ENCODE results near the gene COL6A3. TPM values are rescaled to one million over a fixed set of nuclear protein-coding genes. Genes with fewer than 3 reads are reported as not detected.

Gene COL6A3
- polyA plus RNA-seq, 6 donors from 2014 or later = not detected

DNA sequence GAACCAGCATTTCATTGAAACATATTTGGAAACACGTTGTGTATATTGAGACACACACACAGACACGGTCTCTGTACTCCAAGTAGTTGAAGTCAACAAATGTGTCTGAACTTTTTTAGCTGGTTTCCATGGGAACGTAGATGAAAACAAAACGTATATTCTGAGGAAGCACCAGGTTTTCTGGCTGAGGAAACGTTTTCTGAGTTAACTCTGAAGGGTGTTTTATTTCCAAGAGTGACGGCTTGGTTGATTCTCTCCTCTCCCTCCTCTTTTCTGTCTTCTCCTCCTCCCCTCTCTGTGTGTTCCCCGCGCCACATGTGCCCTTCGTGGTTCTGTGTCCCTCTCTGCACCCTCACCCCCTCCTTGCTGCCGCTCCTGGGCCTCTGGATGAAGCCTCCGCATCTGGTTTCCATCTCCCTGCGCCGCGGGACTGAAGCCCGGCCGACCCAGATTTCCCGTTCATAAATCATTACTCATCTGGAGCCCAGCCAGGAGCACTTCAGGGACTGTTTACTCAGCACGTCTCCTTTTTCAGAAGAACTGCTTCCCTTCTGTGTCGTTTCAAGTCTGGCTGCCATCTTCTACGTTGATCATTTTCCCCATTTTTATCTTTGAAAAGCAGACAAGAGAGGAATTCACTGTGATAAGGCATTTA lies 122.7 kb downstream of the COL6A3 start:
- Mint-ChIP-seq H3K4me1 (peaks cover 5 to 6% (median 5%) of the 10 kb centered on the region in 3 donors), H3K9me3 (peaks cover 2 to 38% (median 9%) of the 10 kb centered on the region in 7 donors), H3K4me3 (peak overlapping the region in 3 of 8 donors; percentile 13 to 67 (median 55)), H3K36me3 (no peaks in the 10 kb centered on the region), H3K27ac (no peak overlapping the region), H3K27me3 (peaks cover 37 to 48% (median 44%) of the 10 kb centered on the region in 3 donors)
- ATAC-seq (ENCODE audit: low read depth in 2 of 2) (no peak), DNase-seq (no peak)

DNA sequence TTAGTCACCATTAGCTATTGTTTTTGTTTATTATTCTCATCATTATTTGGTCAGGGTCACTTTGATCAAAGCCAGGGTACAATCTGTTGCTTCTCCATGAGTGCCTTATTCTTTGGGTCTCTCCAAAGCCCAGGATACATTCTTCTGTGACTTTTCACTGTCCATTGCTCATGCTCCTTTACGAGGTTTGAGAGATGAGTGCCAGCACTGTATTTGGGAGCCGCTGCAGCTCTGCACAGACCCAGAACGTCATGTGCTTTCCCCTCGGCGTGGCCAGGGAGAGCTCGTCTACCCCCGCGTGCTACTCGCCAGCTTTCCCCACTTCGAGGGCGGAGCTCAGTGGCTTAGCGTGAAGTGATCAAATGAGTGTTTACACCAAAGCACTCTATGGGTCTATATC lies 123.7 kb downstream of the COL6A3 start:
- Mint-ChIP-seq H3K4me1 (peaks cover 5 to 6% (median 5%) of the 10 kb centered on the region in 3 donors), H3K27me3 (peaks cover 33 to 44% (median 44%) of the 10 kb centered on the region in 3 donors), H3K4me3 (no peak overlapping the region), H3K27ac (no peak overlapping the region), H3K9me3 (peaks cover 2 to 34% (median 9%) of the 10 kb centered on the region in 7 donors), H3K36me3 (no peaks in the 10 kb centered on the region)
- ATAC-seq (ENCODE audit: low read depth in 2 of 2) = no peak
- no peak for DNase-seq

DNA sequence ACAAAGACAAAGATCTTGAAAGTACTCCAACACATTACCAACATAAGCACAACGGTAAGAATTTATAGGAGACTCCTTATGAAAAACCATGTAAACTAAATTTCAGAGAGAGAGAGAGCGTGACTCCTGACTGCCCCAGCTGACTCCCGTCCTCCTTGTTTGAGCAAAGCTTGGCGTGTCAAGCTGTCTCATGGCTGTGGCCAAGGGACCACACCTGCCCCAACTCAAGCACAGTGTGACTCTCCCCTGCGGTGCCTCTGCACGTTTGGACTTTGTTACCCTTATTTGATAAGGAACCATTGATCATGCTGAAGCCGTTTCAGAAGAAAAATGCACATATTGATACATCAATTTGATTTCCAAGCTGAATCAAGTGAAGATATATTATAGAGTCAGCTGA lies 124.8 kb downstream of the COL6A3 start:
- ATAC-seq (ENCODE audit: low read depth in 2 of 2) = no peak
- Mint-ChIP-seq H3K27ac (no peak overlapping the region), H3K36me3 (no peaks in the 10 kb centered on the region), H3K9me3 (peaks cover 2 to 24% (median 5%) of the 10 kb centered on the region in 7 donors), H3K4me3 (no peak overlapping the region), H3K27me3 (peaks cover 30 to 36% (median 33%) of the 10 kb centered on the region in 3 donors), H3K4me1 (peaks cover 5 to 6% (median 5%) of the 10 kb centered on the region in 3 donors)
- no peak for DNase-seq

DNA sequence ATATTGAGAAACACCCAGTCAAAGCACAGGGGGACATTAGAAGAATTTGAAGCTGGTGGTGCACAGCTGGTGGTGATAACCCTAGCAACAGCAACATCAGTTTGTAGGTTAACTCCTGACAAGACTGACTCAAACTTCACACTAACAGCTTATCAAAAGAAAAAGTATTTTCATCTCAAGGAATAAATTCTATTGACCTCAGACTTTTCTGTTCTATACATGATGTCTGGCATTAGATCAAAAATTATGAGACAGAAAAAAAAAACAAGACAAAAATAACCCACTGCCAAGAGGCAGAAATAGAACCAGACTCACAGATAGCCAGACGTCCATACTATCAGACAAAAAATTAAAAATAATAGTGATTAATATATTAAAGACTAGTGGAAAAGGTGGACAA lies 126.1 kb downstream of the COL6A3 start:
- no peak for ATAC-seq (ENCODE audit: low read depth in 2 of 2)
- Mint-ChIP-seq H3K27ac (no peak overlapping the region), H3K36me3 (no peaks in the 10 kb centered on the region), H3K4me3 (no peak overlapping the region), H3K4me1 (peaks cover 5 to 6% (median 5%) of the 10 kb centered on the region in 3 donors), H3K9me3 (peaks cover 0 to 16% (median 7%) of the 10 kb centered on the region in 7 donors), H3K27me3 (peaks cover 28 to 32% (median 30%) of the 10 kb centered on the region in 3 donors)
- no peak for DNase-seq

DNA sequence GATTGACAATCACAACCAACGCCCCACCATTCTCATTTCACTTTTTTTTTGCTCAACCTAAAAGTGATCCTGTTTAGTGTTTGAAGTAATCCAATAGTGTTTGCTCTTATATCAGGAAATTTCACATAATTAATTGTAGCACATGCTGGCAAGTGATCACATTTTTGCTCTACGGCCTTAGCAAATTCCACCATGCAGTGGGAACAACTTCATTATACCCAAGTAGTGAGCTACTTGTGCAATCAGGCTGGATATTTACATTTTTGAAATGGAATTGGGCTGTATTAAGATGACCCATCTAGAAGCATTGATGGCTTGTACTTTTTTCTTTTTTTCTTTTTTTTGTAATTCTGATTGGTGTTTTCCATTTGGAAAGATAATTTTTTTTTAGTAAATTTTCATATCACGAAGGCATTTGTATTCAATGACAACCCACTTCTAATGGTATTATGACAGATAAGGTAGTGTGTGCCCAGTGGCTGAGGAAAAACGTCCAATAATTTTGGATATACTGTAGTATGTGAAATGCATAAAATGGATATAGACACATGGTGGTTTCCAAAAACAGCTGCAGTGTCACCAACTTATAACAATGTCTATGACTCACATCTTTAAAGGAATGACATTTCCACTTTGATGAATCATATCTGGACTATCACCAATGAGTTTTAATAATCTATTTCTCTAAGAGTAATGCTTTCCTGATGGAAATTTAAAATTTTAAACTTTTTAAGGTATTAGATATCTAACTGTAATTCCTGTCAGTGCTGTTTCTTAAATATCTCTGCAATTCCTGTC lies 130.6 kb downstream of the COL6A3 start:
- H3K4me3 Mint-ChIP-seq = no peak overlapping the region
- no peaks in the 10 kb centered on the region for H3K4me1 Mint-ChIP-seq
- peaks cover 2 to 6% (median 3%) of the 10 kb centered on the region in 7 donors for H3K9me3 Mint-ChIP-seq
- DNase-seq = no peak
- H3K27me3 Mint-ChIP-seq = peaks cover 1 to 6% (median 5%) of the 10 kb centered on the region in 3 donors
- no peaks in the 10 kb centered on the region for H3K36me3 Mint-ChIP-seq
- no peak overlapping the region for H3K27ac Mint-ChIP-seq
- no peak for ATAC-seq (ENCODE audit: low read depth in 2 of 2)

DNA sequence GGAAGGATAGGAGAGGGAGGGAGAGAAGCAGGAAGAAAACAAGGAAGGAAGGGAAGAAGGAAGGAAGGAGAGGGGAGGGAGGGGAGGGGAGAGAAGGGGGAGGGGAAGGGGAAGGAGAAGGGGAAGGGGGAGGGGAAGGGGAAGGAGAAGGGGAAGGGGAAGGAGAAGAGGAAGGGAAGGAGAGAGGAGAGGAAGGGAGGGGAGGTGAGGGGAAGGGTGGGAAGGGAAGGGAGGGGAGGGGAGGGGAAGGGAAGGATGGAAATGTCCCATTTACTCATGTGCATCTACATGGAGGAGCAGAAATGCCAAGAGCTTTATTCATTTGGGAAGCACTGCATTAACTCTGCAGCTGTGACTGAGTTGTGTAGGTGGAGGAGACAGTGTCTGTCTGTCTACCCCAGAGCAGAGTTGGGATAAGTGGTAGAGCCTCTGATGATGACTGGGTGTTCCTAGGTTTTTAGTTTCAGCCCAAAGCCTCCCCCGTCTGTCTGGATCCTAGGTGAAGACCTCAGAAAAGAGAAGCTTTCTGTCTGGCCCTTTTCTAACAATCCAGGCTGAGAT lies 131.3 kb downstream of the COL6A3 start:
- Mint-ChIP-seq H3K27me3 (peaks cover 0 to 4% (median 3%) of the 10 kb centered on the region in 3 donors), H3K4me1 (no peaks in the 10 kb centered on the region), H3K36me3 (no peaks in the 10 kb centered on the region), H3K27ac (no peak overlapping the region), H3K9me3 (peaks cover 2 to 6% (median 3%) of the 10 kb centered on the region in 7 donors), H3K4me3 (no peak overlapping the region)
- DNase-seq (no peak), ATAC-seq (ENCODE audit: low read depth in 2 of 2) (no peak)

DNA sequence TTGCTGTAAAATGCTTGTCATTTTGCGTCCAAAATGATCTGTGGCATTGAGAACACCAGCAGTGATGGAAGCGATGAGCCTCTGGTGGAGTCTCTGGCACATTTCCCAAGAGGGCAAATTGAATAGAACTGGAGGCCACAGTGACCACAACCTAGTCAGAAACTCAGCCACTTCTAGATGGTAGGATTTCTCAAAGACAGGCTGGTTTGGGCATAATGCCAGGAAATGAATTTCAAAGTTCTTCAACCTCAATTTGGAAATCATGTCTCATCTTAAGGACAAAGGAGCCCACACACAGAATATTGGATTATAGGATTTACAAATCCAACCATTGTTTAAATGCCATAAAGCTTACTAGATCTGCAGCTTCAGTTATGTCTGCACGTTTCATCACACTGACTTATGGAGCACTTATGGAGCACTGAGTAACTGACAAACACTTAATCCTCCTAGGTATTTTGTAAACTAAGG lies 132.1 kb downstream of the COL6A3 start:
- Mint-ChIP-seq H3K27me3 (peaks cover 0 to 2% (median 0%) of the 10 kb centered on the region in 3 donors), H3K27ac (no peak overlapping the region), H3K36me3 (no peaks in the 10 kb centered on the region), H3K9me3 (peaks cover 0 to 5% (median 2%) of the 10 kb centered on the region in 7 donors), H3K4me1 (no peaks in the 10 kb centered on the region), H3K4me3 (no peak overlapping the region)
- ATAC-seq (ENCODE audit: low read depth in 2 of 2) = no peak
- no peak for DNase-seq

DNA sequence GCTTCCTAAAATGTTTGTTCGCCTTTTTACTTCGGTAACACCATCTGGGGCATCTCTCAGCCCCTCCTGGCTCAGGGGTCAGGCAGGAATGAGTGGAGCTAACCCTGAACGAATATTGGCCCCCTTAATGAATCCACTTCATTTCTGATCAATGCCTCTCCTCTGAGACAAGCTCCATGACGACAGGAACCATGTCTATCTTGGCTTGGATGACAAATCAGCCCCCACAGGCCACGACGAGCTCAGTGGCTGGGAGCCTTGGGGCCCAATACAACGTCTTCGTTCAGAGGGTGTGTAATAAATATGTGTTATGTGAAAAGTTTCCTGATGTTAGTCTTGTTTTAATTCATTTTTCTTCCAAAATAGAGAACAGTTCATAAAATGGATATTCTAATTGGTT lies 133.0 kb downstream of the COL6A3 start:
- ATAC-seq (ENCODE audit: low read depth in 2 of 2) = no peak
- Mint-ChIP-seq H3K4me1 (no peaks in the 10 kb centered on the region), H3K9me3 (peaks cover 0 to 4% (median 2%) of the 10 kb centered on the region in 7 donors), H3K4me3 (no peak overlapping the region), H3K27ac (no peak overlapping the region), H3K27me3 (peaks cover 0 to 4% (median 0%) of the 10 kb centered on the region in 3 donors), H3K36me3 (no peaks in the 10 kb centered on the region)
- DNase-seq = no peak

DNA sequence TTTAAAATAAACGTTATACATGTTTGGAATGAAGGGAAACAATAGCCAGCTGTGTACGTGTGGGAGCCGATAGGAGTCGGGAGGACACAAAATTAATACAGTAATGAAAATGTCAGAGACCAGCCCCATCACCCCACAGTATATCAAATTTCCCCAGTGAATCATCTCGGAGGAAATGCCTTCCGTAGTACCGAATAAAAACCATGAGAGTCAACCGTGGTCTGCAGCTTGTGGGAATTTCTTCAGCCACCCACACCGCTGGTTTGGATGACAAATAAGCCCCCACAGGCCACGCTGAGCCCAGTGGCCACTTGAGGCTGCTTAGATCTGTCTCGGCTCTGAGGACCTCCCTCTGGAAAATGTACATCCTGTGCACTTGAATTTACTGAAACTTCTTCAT lies 133.7 kb downstream of the COL6A3 start:
- Mint-ChIP-seq H3K4me1 (no peaks in the 10 kb centered on the region), H3K9me3 (peaks cover 0 to 4% (median 2%) of the 10 kb centered on the region in 7 donors), H3K27me3 (peaks cover 0 to 4% (median 0%) of the 10 kb centered on the region in 3 donors), H3K36me3 (no peaks in the 10 kb centered on the region), H3K27ac (no peak overlapping the region), H3K4me3 (no peak overlapping the region)
- ATAC-seq (ENCODE audit: low read depth in 2 of 2) (no peak), DNase-seq (no peak)

DNA sequence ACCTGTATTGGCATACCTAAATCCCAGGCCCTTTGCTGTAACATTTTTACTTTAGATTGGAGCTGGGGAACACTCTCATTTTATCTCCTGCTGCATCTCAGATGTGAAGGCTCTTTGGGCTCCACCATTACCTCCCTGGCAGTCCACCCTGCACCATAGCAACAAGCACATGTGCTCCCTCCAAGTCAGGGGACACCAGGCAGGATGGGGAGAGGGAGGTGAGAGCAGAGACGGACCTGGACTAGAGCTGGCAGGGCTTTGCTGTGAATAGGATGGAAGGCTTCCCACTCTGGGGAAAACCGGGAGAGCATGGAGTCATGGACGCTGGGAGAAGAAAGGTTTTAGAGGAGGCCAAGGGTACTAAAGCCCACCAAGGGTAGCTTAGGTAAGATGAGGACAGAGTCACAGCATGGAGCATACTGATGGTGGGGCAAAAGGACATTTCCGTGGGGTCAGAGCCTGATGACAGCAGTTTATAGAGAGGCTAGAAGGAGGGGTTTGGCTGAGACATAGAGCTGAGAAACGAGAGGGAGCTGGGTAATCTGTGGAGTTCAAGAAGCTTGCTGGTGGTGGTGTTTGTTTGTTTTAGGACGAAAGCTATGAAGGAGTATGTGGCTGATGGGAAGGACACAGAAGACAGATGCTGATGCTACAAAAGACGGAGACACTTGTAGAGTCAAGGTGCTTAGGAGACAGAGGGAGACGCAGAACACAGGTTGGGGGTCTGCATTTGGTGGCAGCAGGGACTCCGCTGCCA lies 134.8 kb downstream of the COL6A3 start:
- Mint-ChIP-seq H3K9me3 (peaks cover 0 to 4% (median 2%) of the 10 kb centered on the region in 7 donors), H3K27me3 (peaks cover 0 to 4% (median 0%) of the 10 kb centered on the region in 3 donors), H3K36me3 (no peaks in the 10 kb centered on the region), H3K27ac (peak overlapping the region in 1 of 6 donors; percentile 61), H3K4me1 (no peaks in the 10 kb centered on the region), H3K4me3 (no peak overlapping the region)
- DNase-seq = no peak
- no peak for ATAC-seq (ENCODE audit: low read depth in 2 of 2)

DNA sequence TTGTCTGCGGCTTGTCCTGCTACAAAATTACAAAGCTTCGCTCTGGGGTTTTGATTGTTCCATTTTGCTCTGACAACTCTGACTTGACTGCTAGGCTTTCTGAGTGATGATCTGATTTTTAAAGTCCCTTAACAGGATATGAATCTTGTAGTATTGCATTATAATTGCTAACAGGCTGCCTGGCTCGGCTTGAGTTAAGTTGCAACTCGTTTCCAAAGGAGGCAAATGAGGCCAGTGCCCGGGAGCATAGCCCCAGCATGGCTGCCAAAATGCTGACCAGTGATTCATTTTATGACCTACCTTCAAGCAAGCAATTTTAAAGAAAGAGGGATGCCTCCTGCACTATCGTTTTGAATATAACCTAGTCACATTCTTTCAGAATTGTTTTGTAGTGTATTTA lies 135.4 kb downstream of the COL6A3 start:
- Mint-ChIP-seq H3K27ac (no peak overlapping the region), H3K4me3 (no peak overlapping the region), H3K36me3 (no peaks in the 10 kb centered on the region), H3K27me3 (peaks cover 0 to 4% (median 0%) of the 10 kb centered on the region in 3 donors), H3K9me3 (peaks cover 0 to 4% (median 2%) of the 10 kb centered on the region in 7 donors), H3K4me1 (no peaks in the 10 kb centered on the region)
- no peak for ATAC-seq (ENCODE audit: low read depth in 2 of 2)
- no peak for DNase-seq

DNA sequence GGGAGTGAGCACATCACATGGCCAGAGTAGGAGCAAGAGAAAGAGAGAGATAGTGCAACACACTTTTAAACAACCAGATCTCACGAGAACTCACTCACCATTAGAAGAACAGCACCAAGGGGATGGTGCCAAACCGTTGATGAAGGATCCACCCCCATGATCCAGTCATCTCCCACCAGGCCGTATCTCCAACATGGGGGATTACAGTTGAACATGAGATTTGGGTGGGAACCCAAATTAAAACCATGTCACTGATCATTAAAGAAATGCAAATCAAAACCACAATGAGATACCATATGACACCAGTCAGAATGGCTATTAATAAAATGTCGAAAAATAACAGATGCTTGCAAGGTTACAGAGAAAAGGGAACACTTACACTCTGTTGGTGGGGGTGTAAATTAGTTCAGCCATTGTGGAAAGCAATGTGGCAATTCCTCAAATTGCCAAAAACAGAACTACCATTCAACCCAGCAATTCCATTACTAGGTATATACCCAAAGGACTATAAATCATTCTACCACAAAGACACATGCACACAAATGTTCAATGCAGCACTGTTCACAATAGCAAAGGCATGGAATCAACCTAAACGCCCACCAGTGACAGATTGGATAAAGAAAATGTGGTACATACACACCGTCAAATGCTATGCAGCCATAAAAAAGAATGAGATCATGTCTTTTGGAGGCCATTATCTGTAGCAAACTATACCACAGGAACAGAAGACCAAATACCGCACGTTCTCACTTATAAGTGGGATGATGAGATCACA lies 137.1 kb downstream of the COL6A3 start:
- Mint-ChIP-seq H3K4me1 (no peaks in the 10 kb centered on the region), H3K9me3 (peaks cover 0 to 2% (median 0%) of the 10 kb centered on the region in 7 donors), H3K27ac (no peak overlapping the region), H3K36me3 (no peaks in the 10 kb centered on the region), H3K4me3 (no peak overlapping the region), H3K27me3 (peaks cover 0 to 8% (median 2%) of the 10 kb centered on the region in 3 donors)
- DNase-seq (no peak), ATAC-seq (ENCODE audit: low read depth in 2 of 2) (no peak)

Data from naive B cell (primary cell).